Measurements from ENCODE around the gene NUAK2. TPM values are rescaled to one million over a fixed set of nuclear protein-coding genes. Genes with fewer than 3 reads are reported as not detected.
"Not testable (repeated sequence)": the region's sequence is repeated elsewhere in the genome, so short reads cannot be mapped to it uniquely, and the experiment has no call there.

The NUAK2 gene
- total and polyA plus RNA-seq, 5 experiments from 2014 or later: 14.3 to 73.6 (median 46.9) TPM

DNA sequence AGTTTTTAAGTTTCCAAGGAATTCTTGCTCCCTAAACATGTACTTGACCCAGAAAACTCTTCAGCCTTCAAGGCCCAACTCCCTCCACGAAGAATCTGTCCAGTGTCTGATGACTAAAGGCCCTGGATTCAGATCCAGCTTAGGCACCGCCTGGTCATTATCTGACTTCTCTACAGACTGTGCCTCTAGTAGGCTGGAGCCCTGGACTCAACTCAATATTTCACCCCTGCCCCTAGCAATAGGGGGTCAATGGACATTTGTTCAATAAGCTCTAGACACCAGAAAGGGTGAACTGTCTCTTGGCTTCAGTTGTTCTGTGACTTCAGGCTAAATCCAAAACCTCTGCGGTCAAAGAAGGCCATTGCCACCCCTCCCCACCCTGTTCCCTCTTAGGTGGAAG is 34.5 kb downstream of the NUAK2 start:
- peak overlapping the region; percentile 91 to 100 (median 95) for H3K27ac Mint-ChIP-seq
- ATAC-seq (no peak), DNase-seq (no peak)
- POLR2A ChIA-PET: interaction anchor here (1.7 to 10.1 kb wide), 9 partner anchors 12 to 771 kb away, joined by 6 to 467 read pairs (median 29); partner anchors contain the start of genes MDM4, NUAK2 and TMCC2
- peak overlapping the region; percentile 63 to 91 (median 79) for H3K4me3 Mint-ChIP-seq
- peaks cover 45 to 94% (median 89%) of the 10 kb centered on the region in 4 donors for H3K4me1 Mint-ChIP-seq
- no peaks in the 10 kb centered on the region for H3K36me3 Mint-ChIP-seq
- H3K9me3 Mint-ChIP-seq: peaks cover 0 to 3% (median 0%) of the 10 kb centered on the region in 9 donors
- peaks cover 0 to 3% (median 0%) of the 10 kb centered on the region in 5 donors for H3K27me3 Mint-ChIP-seq

DNA sequence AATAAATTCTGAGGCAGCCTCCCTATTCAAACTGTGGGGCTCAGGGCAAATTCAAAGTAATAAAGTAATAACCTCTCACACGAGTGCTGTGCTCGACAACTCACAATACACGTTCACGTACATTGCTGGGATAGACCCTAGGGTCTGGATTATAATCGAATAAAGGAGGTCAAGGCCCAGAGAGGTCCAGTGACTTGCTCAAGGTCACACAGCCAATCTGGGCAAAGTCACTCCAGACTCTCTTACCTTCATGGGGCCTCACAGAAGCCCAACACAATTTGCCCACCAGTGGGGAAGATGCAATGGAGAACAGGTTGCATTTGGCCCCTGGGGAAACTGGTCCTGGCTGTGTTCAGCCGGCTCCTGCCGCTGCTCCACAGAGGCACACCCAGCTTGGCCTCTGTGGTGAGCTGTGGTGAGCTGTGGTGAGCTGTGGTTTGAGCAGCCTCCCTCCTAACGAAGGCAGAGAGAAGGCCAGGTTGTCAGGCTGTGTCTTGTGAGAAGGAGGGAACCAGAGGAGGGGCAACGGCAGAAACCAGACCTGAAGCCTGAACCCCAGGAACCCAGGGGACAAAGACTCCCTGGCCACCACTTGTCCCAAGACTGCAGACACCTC is 35.1 kb downstream of the NUAK2 start:
- Mint-ChIP-seq H3K9me3 (peaks cover 0 to 3% (median 0%) of the 10 kb centered on the region in 9 donors), H3K4me3 (peak overlapping the region; percentile 63 to 91 (median 79)), H3K4me1 (peaks cover 41 to 92% (median 84%) of the 10 kb centered on the region in 4 donors), H3K27ac (peak overlapping the region; percentile 91 to 100 (median 95)), H3K36me3 (no peaks in the 10 kb centered on the region), H3K27me3 (peaks cover 0 to 3% (median 0%) of the 10 kb centered on the region in 5 donors)
- peak; percentile 25 to 81 (median 61) for DNase-seq
- peak in 1 of 2 donors; percentile 10 for ATAC-seq
- POLR2A ChIA-PET: interaction anchor here (0.7 to 10.1 kb wide), 12 partner anchors 11 to 770 kb away, joined by 3 to 467 read pairs (median 20); partner anchors contain the start of genes MDM4, NUAK2 and TMCC2

DNA sequence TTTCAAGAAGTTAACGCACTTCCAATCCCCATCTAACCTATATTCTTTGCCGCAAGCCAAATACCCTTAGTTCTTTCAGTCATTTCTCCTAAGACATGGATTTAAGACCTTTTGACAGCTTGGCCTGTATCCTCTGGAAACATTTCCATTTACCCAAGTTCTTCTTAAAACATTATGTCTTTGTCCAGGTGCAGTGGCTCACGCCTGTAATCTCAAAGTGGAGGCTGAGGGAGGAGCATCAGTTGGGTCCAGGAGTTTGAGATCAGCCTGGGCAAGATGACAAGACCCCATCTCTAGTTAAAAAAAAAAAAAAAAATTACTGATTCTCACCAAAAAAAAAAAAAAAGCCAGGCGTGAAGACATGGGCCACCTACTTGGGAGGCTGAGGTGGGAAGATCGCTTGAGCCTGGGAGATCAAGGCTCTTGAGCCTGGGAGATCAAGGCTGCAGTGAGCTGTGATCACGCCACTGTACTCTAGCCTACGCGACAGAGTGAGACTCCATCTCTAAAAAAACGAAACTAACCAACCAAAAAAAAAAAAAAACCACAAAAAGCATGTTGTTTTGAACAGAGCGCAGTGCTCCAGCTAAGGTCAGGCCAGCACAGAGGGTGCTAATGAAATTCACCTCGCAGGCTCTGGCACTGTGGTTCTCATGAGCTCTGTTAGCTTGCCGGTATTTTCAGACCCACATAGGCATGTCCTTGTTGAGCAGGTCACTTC is 36.0 kb downstream of the NUAK2 start:
- peaks cover 0 to 3% (median 0%) of the 10 kb centered on the region in 9 donors for H3K9me3 Mint-ChIP-seq
- peak overlapping the region; percentile 91 to 100 (median 95) for H3K27ac Mint-ChIP-seq
- POLR2A ChIA-PET: interaction anchor here (0.7 to 10.1 kb wide), 21 partner anchors 10 to 1623 kb away, joined by 3 to 467 read pairs (median 6); partner anchors contain the start of genes MDM4, NUAK2, RBBP5 and TMCC2
- H3K36me3 Mint-ChIP-seq: no peaks in the 10 kb centered on the region
- DNase-seq (peak; percentile 25 to 84 (median 65)), ATAC-seq (peak; percentile 39 to 55)
- H3K4me1 Mint-ChIP-seq: peaks cover 41 to 94% (median 83%) of the 10 kb centered on the region in 4 donors
- H3K4me3 Mint-ChIP-seq: peak overlapping the region; percentile 63 to 91 (median 79)
- peaks cover 0 to 3% (median 0%) of the 10 kb centered on the region in 5 donors for H3K27me3 Mint-ChIP-seq

DNA sequence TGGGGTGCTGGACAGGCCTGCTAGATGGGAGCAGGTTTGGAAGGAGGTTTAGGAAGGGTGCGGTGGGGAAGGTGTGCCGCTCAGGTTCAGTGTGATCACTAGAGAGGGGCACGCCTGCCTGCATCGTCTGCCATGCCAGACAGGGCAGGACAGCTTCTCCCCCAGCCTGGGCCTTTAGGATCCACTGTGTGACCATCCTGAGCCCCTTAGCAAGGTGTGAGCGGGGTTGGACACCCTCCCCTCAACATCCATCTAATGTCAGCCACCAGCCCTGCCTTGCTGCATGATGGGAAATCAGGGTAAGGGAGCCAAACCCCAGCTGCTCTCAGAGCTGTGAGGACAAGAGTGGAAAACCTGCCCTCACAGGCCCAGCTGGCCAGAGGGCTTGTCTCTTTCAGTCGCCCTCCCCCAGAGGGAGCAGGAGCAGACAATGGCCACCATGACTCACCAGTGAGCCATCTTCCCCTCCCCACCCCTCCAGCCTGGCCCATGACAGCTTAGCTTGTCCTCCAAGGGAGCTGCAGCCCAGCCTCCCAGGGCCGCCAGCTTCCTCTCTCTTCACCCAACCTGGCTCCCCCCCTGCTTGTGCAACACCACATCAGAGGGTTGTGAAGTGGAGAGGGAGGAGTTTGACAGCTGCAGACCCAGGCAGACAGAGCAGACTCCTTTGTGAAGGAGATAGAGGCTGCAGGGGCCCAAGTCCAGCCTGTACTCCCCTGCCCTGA is 37.0 kb downstream of the NUAK2 start:
- Mint-ChIP-seq H3K27me3 (peaks cover 0 to 3% (median 0%) of the 10 kb centered on the region in 5 donors), H3K36me3 (no peaks in the 10 kb centered on the region), H3K9me3 (peaks cover 0 to 3% (median 0%) of the 10 kb centered on the region in 9 donors), H3K4me1 (peaks cover 49 to 94% (median 86%) of the 10 kb centered on the region in 4 donors), H3K27ac (peak overlapping the region; percentile 91 to 100 (median 95)), H3K4me3 (peak overlapping the region; percentile 63 to 91 (median 79))
- peak; percentile 60 to 96 (median 90) for DNase-seq
- ATAC-seq: peak; percentile 63 to 66
- POLR2A ChIA-PET: interaction anchor here (0.7 to 10.1 kb wide), 14 partner anchors 9 to 1624 kb away, joined by 3 to 467 read pairs (median 6); partner anchors contain the start of genes MDM4, NUAK2, RBBP5 and TMCC2

DNA sequence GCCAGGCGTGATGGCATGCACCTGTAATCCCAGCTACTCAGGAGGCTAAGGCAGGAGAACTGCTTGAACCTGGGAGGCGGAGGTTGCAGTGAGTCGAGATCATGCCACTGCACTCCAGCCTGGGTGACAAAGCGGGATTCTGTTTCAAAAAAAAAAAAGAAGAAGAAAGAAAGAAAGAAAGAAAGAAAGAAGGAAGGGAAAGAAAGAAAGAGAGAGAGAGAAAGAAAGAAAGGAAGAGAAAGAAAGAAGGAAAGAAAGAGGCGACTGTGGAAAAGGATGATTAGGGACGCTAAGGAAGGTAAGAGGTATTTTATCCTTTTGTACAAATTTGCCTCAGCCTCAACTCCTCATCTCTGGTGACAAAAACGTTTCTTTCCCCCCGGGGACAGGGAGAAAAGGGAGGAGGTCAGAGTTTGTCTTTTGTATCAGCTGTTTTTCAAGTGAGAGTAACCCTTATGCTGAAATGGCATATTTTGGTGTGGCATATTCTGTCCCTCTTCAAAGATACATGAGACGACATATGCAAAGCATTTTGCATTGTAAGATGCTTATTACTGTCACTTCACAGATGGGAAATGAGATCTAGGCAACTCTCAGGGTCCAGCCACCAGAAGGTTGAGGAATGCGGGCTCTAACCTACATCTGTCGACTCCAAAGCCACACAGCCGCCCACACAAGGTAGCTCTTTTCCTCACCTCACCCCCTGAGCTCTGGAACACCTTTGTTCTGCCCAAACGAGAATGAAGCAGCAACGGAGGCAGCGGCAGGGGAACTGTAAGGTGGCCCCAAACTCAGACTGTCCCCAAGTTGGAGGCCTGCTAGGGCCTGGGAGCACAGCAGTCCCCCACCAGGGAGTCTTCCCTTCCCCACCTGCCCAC is 38.0 kb downstream of the NUAK2 start:
- peaks cover 57 to 96% (median 89%) of the 10 kb centered on the region in 4 donors for H3K4me1 Mint-ChIP-seq
- H3K27ac Mint-ChIP-seq: peak overlapping the region; percentile 74 to 100 (median 95)
- DNase-seq (peak in 1 of 10 donors; percentile 47), ATAC-seq (no peak)
- H3K4me3 Mint-ChIP-seq: peak overlapping the region; percentile 55 to 88 (median 72)
- H3K36me3 Mint-ChIP-seq: no peaks in the 10 kb centered on the region
- POLR2A ChIA-PET: interaction anchor here (0.7 to 10.1 kb wide), 8 partner anchors 8 to 478 kb away, joined by 3 to 467 read pairs (median 50); partner anchors contain the start of gene NUAK2
- peaks cover 0 to 3% (median 0%) of the 10 kb centered on the region in 5 donors for H3K27me3 Mint-ChIP-seq
- H3K9me3 Mint-ChIP-seq: peaks cover 0 to 3% (median 0%) of the 10 kb centered on the region in 9 donors

DNA sequence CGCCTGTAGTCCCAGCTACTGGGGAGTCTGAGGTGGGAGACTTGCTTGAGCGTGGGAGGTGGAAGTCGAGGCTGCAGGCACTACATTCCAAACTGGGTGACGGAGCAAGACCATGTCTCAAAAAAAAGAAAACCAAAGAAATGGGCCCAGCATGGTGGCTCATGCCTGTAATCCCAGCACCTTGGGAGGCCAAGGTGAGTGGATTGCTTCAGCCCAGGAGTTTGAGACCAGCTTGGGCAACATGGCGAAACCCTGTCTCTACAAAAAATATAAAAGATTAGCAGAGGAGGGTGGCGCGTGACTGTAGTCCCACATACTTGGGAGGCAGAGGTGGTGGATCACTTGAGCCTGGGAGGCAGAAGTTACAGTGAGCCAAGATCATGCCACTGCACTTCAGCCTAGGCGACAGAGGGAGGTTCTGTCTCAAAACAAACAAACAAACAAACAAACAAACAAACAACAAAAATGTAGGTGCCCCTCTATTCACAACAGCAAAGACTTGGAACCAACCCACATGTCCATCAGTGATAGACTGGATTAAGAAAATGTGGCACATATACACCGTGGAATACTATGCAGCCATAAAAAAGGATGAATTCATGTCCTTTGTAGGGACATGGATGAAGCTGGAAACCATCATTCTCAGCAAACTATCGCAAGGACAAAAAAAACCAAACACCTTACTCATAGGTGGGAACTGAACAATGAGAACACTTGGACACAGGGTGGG is 40.7 kb downstream of the NUAK2 start:
- not testable (repeated sequence) for DNase-seq, H3K9me3 Mint-ChIP-seq, H3K36me3 Mint-ChIP-seq, H3K27me3 Mint-ChIP-seq, ATAC-seq
- Mint-ChIP-seq H3K27ac (peak overlapping the region; percentile 77 to 92 (median 86)), H3K4me1 (peaks cover 47 to 94% (median 83%) of the 10 kb centered on the region in 4 donors), H3K4me3 (peak overlapping the region in 8 of 10 donors; percentile 11 to 73 (median 64))
- POLR2A ChIA-PET: interaction anchor here (0.6 to 11.7 kb wide), 4 partner anchors 13 to 41 kb away, joined by 3 to 590 read pairs (median 236); partner anchors contain the start of gene NUAK2

DNA sequence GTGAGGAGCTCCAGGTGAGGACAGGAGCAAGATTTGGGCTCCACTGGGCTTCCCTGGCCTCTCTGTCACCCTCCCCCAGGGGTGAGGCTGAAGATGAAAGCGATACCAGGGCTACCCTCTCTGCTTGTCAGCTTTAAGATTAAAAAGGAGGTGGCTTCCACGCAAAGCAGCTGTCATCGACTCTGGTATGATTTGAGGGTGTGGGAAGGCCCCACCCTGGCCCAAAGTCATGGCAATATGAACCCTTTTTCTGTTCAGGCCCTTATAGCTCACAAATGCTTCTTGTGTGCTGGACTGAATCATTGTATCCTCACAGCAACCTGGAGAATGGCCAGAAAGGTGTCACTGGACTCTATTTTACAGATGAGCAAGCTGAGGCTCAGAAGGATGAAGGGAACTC is 41.6 kb downstream of the NUAK2 start:
- Mint-ChIP-seq H3K4me1 (peaks cover 43 to 94% (median 83%) of the 10 kb centered on the region in 4 donors), H3K4me3 (peak overlapping the region in 9 of 10 donors; percentile 28 to 73 (median 63)), H3K27me3 (no peaks in the 10 kb centered on the region), H3K9me3 (no peaks in the 10 kb centered on the region), H3K36me3 (no peaks in the 10 kb centered on the region), H3K27ac (peak overlapping the region; percentile 44 to 92 (median 88))
- POLR2A ChIA-PET: interaction anchor here (0.7 to 11.7 kb wide), 4 partner anchors 6 to 41 kb away, joined by 3 to 590 read pairs (median 194); partner anchors contain the start of gene NUAK2
- peak in 5 of 10 donors; percentile 22 to 60 (median 29) for DNase-seq
- peak in 1 of 2 donors; percentile 27 for ATAC-seq

DNA sequence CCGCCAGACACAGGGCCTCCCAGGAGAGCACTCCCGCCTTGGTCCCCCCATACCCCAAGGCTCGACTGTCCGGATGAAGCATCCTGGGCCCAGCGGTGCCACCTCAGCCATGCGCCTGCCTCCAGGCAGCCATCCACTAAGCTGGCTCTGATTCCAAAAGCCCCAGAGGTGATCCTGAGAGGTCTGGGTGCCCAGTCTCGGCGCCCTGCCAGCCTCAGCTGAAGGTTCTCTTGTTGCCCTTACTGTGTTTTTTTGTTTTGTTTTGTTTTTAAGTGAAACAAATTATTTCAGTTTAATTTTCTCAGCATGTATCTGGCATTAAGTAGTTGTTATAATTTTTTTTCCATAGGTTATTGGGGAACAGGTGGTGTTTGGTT is 44.9 kb downstream of the NUAK2 start:
- ATAC-seq: no peak
- Mint-ChIP-seq H3K9me3 (no peaks in the 10 kb centered on the region), H3K4me3 (peak overlapping the region in 1 of 10 donors; percentile 23), H3K27me3 (no peaks in the 10 kb centered on the region), H3K36me3 (peaks cover 0 to 5% (median 0%) of the 10 kb centered on the region in 3 donors), H3K27ac (peak overlapping the region in 8 of 10 donors; percentile 33 to 89 (median 69)), H3K4me1 (peaks cover 27 to 78% (median 68%) of the 10 kb centered on the region in 4 donors)
- POLR2A ChIA-PET: interaction anchor here (2.3 to 11.7 kb wide), 4 partner anchors 10 to 44 kb away, joined by 29 to 590 read pairs (median 207); partner anchors contain the start of gene NUAK2
- no peak for DNase-seq

DNA sequence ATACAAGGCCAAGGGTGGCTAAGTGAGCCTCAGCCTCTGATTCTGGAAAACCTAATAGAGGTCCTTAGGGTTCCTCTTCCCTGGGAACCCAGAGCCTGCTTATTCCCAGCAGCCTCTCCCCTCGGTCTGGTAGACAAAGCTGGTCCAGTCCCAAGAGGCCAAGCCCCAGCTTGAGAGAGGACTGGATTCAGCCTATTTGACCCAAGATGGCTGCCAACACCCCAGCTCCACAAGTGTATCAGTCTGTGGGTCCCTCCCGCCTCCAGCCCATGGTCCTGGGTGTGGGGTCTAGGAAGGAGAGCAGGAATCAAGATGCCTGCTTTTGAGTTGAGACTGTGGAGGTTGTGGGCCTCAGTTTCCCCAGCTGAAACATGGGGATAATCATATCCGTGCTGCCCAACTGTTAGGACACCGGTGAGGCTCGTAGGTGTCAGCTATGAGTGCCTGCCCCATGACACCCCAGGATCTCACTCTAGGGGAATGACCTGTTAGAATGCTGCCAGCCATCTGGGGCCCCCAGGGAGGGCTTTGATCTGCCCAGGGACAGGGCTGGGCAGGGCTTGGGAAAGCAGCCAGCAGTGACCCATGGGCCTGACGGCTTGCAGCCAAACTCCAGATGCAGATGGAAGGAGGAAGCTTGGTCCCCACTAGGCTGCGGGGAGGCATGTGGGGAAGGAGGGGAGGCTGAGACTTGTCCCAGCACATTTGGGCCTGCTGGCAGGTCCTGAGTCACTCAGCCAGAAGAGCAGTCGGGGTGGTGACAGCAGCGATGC is 45.4 kb downstream of the NUAK2 start:
- Mint-ChIP-seq H3K27me3 (no peaks in the 10 kb centered on the region), H3K27ac (peak overlapping the region; percentile 19 to 97 (median 90)), H3K4me1 (peaks cover 27 to 75% (median 68%) of the 10 kb centered on the region in 4 donors), H3K9me3 (no peaks in the 10 kb centered on the region), H3K4me3 (peak overlapping the region in 3 of 10 donors; percentile 10 to 86 (median 66)), H3K36me3 (peaks cover 0 to 7% (median 0%) of the 10 kb centered on the region in 3 donors)
- DNase-seq (no peak), ATAC-seq (no peak)
- POLR2A ChIA-PET: interaction anchor here (1.7 to 11.7 kb wide), 5 partner anchors 10 to 44 kb away, joined by 14 to 590 read pairs (median 31); partner anchors contain the start of gene NUAK2

All from naive thymus-derived CD8-positive, alpha-beta T cell (primary cell).